ENCODE data around the gene RBM3.

RBM3 gene

DNA sequence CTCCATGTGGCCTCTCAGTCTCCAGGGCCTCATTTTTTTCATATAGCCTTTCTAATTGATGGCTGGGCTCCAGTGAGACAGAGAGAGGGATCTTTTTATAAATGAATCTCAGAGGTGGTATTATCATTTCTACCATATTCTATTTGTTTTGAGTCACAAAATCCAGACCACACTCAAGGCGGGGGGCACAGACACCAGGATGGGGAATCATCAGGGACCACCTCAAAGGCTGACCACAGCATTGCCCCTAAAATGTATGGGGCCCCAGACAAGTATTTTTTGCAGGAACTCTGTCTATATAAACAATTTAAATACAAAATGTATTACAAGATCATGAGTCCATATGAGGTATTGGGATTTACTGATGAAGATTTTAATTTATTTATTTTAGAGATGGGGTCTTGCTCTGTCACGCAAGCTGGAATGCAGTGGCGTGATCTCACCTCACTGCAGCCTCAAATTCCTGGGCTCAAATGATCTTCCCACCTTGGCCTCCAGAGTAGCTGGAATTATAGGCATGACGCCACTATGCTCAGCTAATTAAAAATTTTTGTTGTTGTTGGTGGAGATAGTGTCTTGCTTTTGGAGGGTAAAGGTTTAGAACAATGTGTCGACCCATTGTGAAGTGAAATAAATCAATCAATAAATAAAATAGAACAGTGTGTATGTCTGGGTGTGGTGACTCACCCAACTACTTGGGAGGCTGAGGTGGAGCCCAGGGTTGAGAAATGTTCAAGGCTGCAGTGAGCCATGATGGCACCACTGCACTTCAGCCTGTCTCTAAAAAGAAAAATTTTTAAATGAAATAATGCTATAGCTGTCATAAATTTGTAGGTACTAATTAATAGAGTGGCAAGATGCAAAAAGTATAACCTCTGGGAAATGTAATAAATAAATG is 52.4 kb downstream of the RBM3 start:
- DNase-seq, result no peak

Measured in activated gamma-delta T cell (primary cell).